Measurements from ENCODE around the gene ARL15. TPM values are rescaled to one million over a fixed set of nuclear protein-coding genes. Genes with fewer than 3 reads are reported as not detected.

ARL15 gene
- total and polyA plus RNA-seq, 2 of the 8 experiments (the other 6 are each of a cell fraction or from before 2014, with no cell fraction given) = 9.9 to 21.2 TPM

DNA sequence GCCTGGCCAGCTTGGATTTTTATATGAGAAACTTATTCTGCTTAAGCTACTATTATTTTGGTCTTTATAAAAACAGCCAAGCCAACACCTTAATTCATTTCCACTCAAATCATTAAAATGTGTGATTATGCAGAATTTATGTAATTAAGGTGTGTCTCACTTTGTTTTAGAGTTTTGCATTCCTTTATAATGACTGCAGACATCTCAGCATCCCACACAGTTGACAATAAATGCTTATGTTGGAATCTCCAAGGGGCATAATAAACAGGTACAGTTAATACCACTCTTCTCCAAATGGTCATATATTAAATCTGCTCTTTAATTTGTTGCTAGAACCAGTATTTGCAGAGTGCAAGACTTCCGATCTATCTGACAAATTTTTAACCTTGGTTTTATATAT is 34.3 kb downstream of the ARL15 start:
- H4K8ac ChIP-seq (ENCODE audit: extremely low read depth, insufficient read depth, low read length) = no peak overlapping the region
- H3K36me3 ChIP-seq (ENCODE audit: control insufficient read depth in 2 of 4, insufficient read depth in 4 of 4, low read length in 3 of 4) = no peaks in the 10 kb centered on the region
- H3K9ac ChIP-seq (replicated peaks in 1 of 4; ENCODE audit: extremely low read depth in 1 of 4, low read depth in 3 of 4, low read length in 3 of 4) = no peak overlapping the region
- H4K91ac ChIP-seq (replicated peaks; ENCODE audit: insufficient read length, low read length) = no peak overlapping the region
- H3K4me2 ChIP-seq (ENCODE audit: insufficient read depth in 1 of 2, low read depth in 2 of 2, low read length in 2 of 2) = no peak overlapping the region
- H2AFZ ChIP-seq (ENCODE audit: low read length) = no peak overlapping the region
- ChIA-PET CTCF (ENCODE audit: partially characterized antibody) (interaction anchor here (0.7 kb wide), 1 partner anchor 14 kb away, joined by 3 read pairs; no protein-coding TSS in a partner anchor), POLR2A (ENCODE audit: partially characterized antibody) (interaction anchor here (1.6 kb wide), 1 partner anchor 34 kb away, joined by 6 read pairs; the partner anchor contains the start of gene ARL15)
- H3K4me1 ChIP-seq (replicated peaks in 1 of 4; ENCODE audit: control insufficient read depth in 3 of 4, insufficient read depth in 4 of 4, low read length in 3 of 4) = peaks cover 0 to 4% (median 3%) of the 10 kb centered on the region in 4 experiments; a peak in 4 of 7 replicates
- no peak overlapping the region for H3K14ac ChIP-seq (ENCODE audit: insufficient read length)
- H2BK5ac ChIP-seq (ENCODE audit: low read depth, low read length) = no peak overlapping the region
- 89% methylated on average over 1 of the region's 1 CpG; no CpG with 5 or more reads in 1 of the 2 experiments for WGBS, 2 experiments (ENCODE audit: extremely low coverage in 1 of 2, insufficient coverage in 1 of 2, insufficient read length in 1 of 2, insufficient replicate concordance in 2 of 2, low coverage in 1 of 2, low lambda C conversion rate in 2 of 2, missing lambda C conversion rate in 1 of 2)
- no peak overlapping the region for H4K5ac ChIP-seq (ENCODE audit: insufficient read length, low read depth, low read length)
- H3K23me2 ChIP-seq (ENCODE audit: low read depth, low read length) = no peaks in the 10 kb centered on the region
- no peak overlapping the region for H2BK15ac ChIP-seq (ENCODE audit: low read length)
- H2AK5ac ChIP-seq (ENCODE audit: low read depth, low read length) = no peak overlapping the region
- DNase-seq (ENCODE audit: low read depth in 1 of 2, low spot score in 2 of 2) = no peak
- no peak overlapping the region for H2BK20ac ChIP-seq (ENCODE audit: low read length)
- H3K4ac ChIP-seq (replicated peaks; ENCODE audit: insufficient read length, low read depth, low read length) = no peak overlapping the region
- H2BK120ac ChIP-seq (replicated peaks; ENCODE audit: low read depth, low read length) = no peak overlapping the region
- no peaks in the 10 kb centered on the region for H3K9me3 ChIP-seq (ENCODE audit: insufficient read depth in 2 of 2, low read depth in 1 of 2, low read length in 1 of 2)
- H3K27ac ChIP-seq (ENCODE audit: low read depth, low read length) = no peak overlapping the region
- H3K4me3 ChIP-seq (ENCODE audit: extremely low read depth in 1 of 4, insufficient read depth in 2 of 4, low read depth in 3 of 4, low read length in 4 of 4) = no peak overlapping the region
- H4K20me1 ChIP-seq (replicated peaks in 1 of 2; ENCODE audit: control insufficient read depth in 1 of 2, insufficient read depth in 2 of 2, low read length in 2 of 2) = peaks cover 0 to 2% of the 10 kb centered on the region in 2 experiments
- no peaks in the 10 kb centered on the region for H3K27me3 ChIP-seq (replicated peaks in 1 of 4; ENCODE audit: control insufficient read depth in 3 of 4, extremely low read depth in 1 of 4, insufficient read depth in 3 of 4, low read length in 3 of 4)
- H3K79me2 ChIP-seq (ENCODE audit: control insufficient read depth in 1 of 2, insufficient read depth in 2 of 2, low read length in 2 of 2) = peaks cover 0 to 13% of the 10 kb centered on the region in 2 experiments; a peak in 3 of 4 replicates
- FAIRE-seq = no peak
- H2BK12ac ChIP-seq (ENCODE audit: low read depth, low read length) = no peak overlapping the region
- no peak overlapping the region for H3K23ac ChIP-seq (ENCODE audit: insufficient read length)
- no peak overlapping the region for H3K56ac ChIP-seq (replicated peaks; ENCODE audit: insufficient read length, low read depth, low read length)
- H3K18ac ChIP-seq (ENCODE audit: extremely low read depth, low read length) = no peak overlapping the region
- peaks cover 5% of the 10 kb centered on the region for H3K79me1 ChIP-seq (ENCODE audit: low read depth, low read length)

All from H1 (cell line).